MM.1S (cell line): ENCODE results near the gene LRRIQ4.

ENCODE experiments used
- DNase-seq: peaks from one replicate; pipeline ENCODE4 v3.0.0-alpha.2; 2015
- H2AFZ ChIP-seq: fragments of 300-600 bp; sonication (generic); 2 replicates; pipeline ENCODE4 v1.6.0; 2016; ENCODE audit warnings: antibody characterized with exemption, low read length
- H3F3A ChIP-seq: fragments of 300-600 bp; sonication (generic); 2 replicates; pipeline ENCODE4 v1.6.1; 2016; ENCODE audit warnings: mild to moderate bottlenecking, antibody characterized with exemption, low read length, moderate library complexity, mixed read lengths; ENCODE audit not compliant: insufficient read depth
- H3K27ac ChIP-seq: fragments of 300-600 bp; sonication (generic); 2 replicates; pipeline ENCODE4 v1.5.1; 2016; ENCODE audit warnings: mild to moderate bottlenecking, low read length
- H3K27me3 ChIP-seq: fragments of 300-600 bp; sonication (generic); replicated peaks from 2 replicates; pipeline ENCODE4 v1.6.0; 2016; ENCODE audit warnings: low read length; ENCODE audit not compliant: insufficient read depth
- H3K36me3 ChIP-seq: fragments of 300-600 bp; sonication (generic); replicated peaks from 2 replicates; pipeline ENCODE4 v1.6.1; 2016; ENCODE audit warnings: mild to moderate bottlenecking, low read length, mixed read lengths; ENCODE audit not compliant: insufficient read depth
- H3K4me1 ChIP-seq: fragments of 300-600 bp; sonication (generic); 2 replicates; pipeline ENCODE4 v1.6.1; 2016; ENCODE audit warnings: low read length, mixed read lengths
- H3K4me2 ChIP-seq: fragments of 300-600 bp; sonication (generic); 2 replicates; pipeline ENCODE4 v1.6.0; 2016; ENCODE audit warnings: low read depth, low read length
- H3K4me3 ChIP-seq: fragments of 300-600 bp; sonication (generic); 2 replicates; pipeline ENCODE4 v1.5.1; 2016; ENCODE audit warnings: low read length, mixed read lengths
- H3K79me2 ChIP-seq: fragments of 300-600 bp; sonication (generic); 2 replicates; pipeline ENCODE4 v1.6.1; 2016; ENCODE audit warnings: mixed run types, low read length, mixed read lengths
- H3K9ac ChIP-seq: fragments of 300-600 bp; sonication (generic); 2 replicates; pipeline ENCODE4 v1.6.1; 2016; ENCODE audit warnings: low read length, mixed read lengths
- H3K9me2 ChIP-seq: fragments of 300-600 bp; sonication (generic); replicated peaks from 2 replicates; pipeline ENCODE4 v1.6.1; 2016; ENCODE audit warnings: mild to moderate bottlenecking, low read length, mixed read lengths; ENCODE audit not compliant: insufficient read depth
- H3K9me3 ChIP-seq: fragments of 300-600 bp; sonication (generic); replicated peaks from 2 replicates; pipeline ENCODE4 v1.6.1; 2016; ENCODE audit warnings: mild to moderate bottlenecking, low read length, mixed read lengths; ENCODE audit not compliant: insufficient read depth
- H4K20me1 ChIP-seq: fragments of 300-600 bp; sonication (generic); 2 replicates; pipeline ENCODE4 v1.6.1; 2016; ENCODE audit warnings: mild to moderate bottlenecking, low read length, moderate library complexity, mixed read lengths; ENCODE audit not compliant: insufficient read depth
- EZH2 ChIP-seq: fragments of 300-600 bp; sonication (generic); optimal IDR thresholded peaks from 2 replicates; pipeline ENCODE3; 2017; ENCODE audit warnings: low read depth, mild to moderate bottlenecking, antibody characterized with exemption, low read length, mixed read lengths
- EZH2phosphoT487 ChIP-seq: fragments of 300-600 bp; sonication (generic); IDR thresholded peaks from 2 replicates; pipeline ENCODE4 v1.6.1; 2018; ENCODE audit warnings: antibody characterized with exemption, low read length
- TF ChIP-seq, protein P1 (sequence below): fragments of 300-600 bp; sonication (generic); IDR thresholded peaks from 2 replicates; pipeline ENCODE4 v1.5.1; 2016; ENCODE audit warnings: antibody characterized with exemption, low read length, mixed read lengths

Gene LRRIQ4

DNA sequence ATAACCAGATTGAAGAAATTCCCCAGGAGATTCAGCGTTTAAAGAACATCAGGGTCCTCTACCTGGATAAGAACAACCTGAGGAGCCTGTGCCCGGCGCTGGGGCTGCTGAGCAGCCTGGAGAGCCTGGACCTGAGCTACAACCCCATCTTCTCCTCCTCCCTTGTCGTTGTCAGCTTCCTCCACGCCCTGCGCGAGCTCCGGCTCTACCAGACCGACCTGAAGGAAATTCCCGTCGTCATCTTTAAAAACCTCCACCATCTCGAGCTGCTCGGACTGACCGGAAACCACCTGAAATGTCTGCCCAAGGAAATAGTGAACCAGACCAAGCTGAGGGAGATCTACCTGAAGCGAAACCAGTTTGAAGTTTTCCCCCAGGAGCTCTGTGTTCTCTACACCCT, 9.4 kb downstream of the LRRIQ4 start:
- no peak overlapping the region for H2AFZ ChIP-seq
- TF ChIP-seq EZH2 (no peak), EZH2phosphoT487 (no peak)
- TF ChIP-seq, protein P1, sequence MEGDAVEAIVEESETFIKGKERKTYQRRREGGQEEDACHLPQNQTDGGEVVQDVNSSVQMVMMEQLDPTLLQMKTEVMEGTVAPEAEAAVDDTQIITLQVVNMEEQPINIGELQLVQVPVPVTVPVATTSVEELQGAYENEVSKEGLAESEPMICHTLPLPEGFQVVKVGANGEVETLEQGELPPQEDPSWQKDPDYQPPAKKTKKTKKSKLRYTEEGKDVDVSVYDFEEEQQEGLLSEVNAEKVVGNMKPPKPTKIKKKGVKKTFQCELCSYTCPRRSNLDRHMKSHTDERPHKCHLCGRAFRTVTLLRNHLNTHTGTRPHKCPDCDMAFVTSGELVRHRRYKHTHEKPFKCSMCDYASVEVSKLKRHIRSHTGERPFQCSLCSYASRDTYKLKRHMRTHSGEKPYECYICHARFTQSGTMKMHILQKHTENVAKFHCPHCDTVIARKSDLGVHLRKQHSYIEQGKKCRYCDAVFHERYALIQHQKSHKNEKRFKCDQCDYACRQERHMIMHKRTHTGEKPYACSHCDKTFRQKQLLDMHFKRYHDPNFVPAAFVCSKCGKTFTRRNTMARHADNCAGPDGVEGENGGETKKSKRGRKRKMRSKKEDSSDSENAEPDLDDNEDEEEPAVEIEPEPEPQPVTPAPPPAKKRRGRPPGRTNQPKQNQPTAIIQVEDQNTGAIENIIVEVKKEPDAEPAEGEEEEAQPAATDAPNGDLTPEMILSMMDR, result no peak
- H3K9me2 ChIP-seq, result no peaks in the 10 kb centered on the region
- no peak overlapping the region for H3K9ac ChIP-seq
- H3F3A ChIP-seq, result no peaks in the 10 kb centered on the region
- no peak overlapping the region for H3K4me2 ChIP-seq
- H3K27me3 ChIP-seq, result no peaks in the 10 kb centered on the region
- no peak overlapping the region for H3K4me3 ChIP-seq
- no peaks in the 10 kb centered on the region for H3K4me1 ChIP-seq
- no peak overlapping the region for H3K27ac ChIP-seq
- DNase-seq, result no peak
- no peaks in the 10 kb centered on the region for H3K79me2 ChIP-seq
- H3K9me3 ChIP-seq, result no peaks in the 10 kb centered on the region
- H3K36me3 ChIP-seq, result no peaks in the 10 kb centered on the region
- H4K20me1 ChIP-seq, result no peaks in the 10 kb centered on the region

DNA sequence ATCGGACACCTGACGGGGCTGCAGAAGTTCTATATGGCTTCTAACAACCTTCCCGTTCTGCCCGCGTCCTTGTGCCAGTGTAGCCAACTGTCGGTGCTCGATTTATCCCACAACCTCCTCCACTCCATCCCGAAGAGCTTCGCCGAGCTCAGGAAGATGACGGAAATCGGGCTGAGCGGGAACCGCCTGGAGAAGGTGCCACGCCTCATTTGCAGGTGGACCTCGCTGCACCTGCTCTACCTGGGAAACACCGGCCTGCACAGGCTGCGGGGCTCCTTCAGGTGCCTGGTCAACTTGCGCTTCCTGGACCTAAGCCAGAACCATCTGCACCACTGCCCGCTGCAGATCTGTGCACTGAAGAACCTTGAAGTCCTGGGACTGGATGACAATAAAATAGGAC, 9.9 kb downstream of the LRRIQ4 start:
- Histone ChIP-seq H3K27ac (no peak overlapping the region), H3K4me1 (peaks cover under 1% of the 10 kb centered on the region; the same call in 1 of the 2 replicates), H3K4me3 (no peak overlapping the region), H3K9me2 (no peaks in the 10 kb centered on the region), H3K79me2 (no peaks in the 10 kb centered on the region), H3F3A (no peaks in the 10 kb centered on the region), H3K27me3 (no peaks in the 10 kb centered on the region), H2AFZ (no peak overlapping the region), H3K36me3 (no peaks in the 10 kb centered on the region), H3K9ac (no peak overlapping the region), H4K20me1 (no peaks in the 10 kb centered on the region), H3K9me3 (no peaks in the 10 kb centered on the region), H3K4me2 (no peak overlapping the region)
- no peak for DNase-seq
- TF ChIP-seq EZH2phosphoT487, result no peak
- TF ChIP-seq, protein P1, result no peak
- no peak for TF ChIP-seq EZH2

DNA sequence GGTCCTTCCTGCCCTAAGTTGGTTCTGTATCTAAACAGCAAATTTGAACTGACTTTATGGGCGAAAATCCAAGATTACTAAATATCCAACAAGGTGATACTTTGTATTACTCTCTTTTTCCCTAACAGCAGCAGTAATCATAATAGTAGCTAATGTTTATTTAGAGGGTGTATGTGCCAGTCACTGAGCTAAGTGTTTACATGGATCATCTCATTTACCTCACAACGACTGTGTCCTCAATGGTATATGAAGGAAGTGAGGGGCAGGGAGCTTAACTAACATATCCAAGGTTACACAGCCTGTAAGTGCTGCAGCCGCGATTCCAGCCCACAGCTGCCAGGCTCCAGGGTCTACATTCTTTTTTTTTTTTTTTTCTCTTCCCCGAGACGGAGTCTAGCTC, 10.3 kb downstream of the LRRIQ4 start:
- H3K79me2 ChIP-seq, result no peaks in the 10 kb centered on the region
- peaks cover 5% of the 10 kb centered on the region; the same call in 1 of the 2 replicates for H3K4me1 ChIP-seq
- H3K4me2 ChIP-seq, result no peak overlapping the region
- no peak overlapping the region for H3K27ac ChIP-seq
- no peaks in the 10 kb centered on the region for H3K9me2 ChIP-seq
- H3K9me3 ChIP-seq, result no peaks in the 10 kb centered on the region
- no peaks in the 10 kb centered on the region for H3K27me3 ChIP-seq
- no peak overlapping the region for H2AFZ ChIP-seq
- no peaks in the 10 kb centered on the region for H3F3A ChIP-seq
- TF ChIP-seq, protein P1, result no peak
- TF ChIP-seq EZH2 (no peak), EZH2phosphoT487 (no peak)
- H3K4me3 ChIP-seq, result no peak overlapping the region
- H3K36me3 ChIP-seq, result no peaks in the 10 kb centered on the region
- no peak for DNase-seq
- H3K9ac ChIP-seq, result no peak overlapping the region
- H4K20me1 ChIP-seq, result no peaks in the 10 kb centered on the region
